ENCODE measurements around the gene ARL4C. TPM values are rescaled to one million over a fixed set of nuclear protein-coding genes. Genes with fewer than 3 reads are reported as not detected.

The ARL4C gene
- total RNA-seq, 1 donor from 2014 or later: 18.8 TPM

DNA sequence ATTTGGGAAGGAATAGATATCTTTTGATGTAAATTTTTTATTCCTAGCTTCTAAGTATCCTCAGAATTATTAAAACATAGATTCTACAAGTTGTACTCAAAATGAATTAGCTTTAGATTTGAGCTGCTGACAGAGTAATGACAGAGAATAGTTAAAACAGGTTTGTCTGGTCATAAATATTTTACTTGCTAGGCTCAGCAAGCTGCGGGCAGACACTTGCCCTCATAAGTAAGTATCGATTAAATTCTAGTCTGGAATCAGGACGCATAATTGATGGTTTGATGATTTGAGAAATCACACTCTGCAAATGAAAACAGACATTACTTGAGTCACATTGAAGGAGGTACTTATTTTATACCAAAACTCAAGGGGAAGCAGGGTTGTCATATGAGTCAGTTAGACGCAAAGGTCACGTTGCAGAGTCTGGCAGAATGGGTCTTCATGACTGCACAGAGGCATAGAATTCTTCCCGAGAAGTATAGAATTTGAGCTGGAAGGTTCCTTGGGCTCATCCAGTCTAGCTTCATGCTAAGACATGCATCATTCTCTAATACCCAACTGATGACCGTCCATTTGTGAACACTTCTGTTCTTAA, 27.5 kb downstream of the ARL4C start:
- no peaks in the 10 kb centered on the region for H3K27me3 ChIP-seq
- no peaks in the 10 kb centered on the region for H3K9me3 ChIP-seq
- H3K36me3 ChIP-seq: no peaks in the 10 kb centered on the region
- no peak for DNase-seq (ENCODE audit: low spot score in 2 of 2)
- TF ChIP-seq, protein P1, sequence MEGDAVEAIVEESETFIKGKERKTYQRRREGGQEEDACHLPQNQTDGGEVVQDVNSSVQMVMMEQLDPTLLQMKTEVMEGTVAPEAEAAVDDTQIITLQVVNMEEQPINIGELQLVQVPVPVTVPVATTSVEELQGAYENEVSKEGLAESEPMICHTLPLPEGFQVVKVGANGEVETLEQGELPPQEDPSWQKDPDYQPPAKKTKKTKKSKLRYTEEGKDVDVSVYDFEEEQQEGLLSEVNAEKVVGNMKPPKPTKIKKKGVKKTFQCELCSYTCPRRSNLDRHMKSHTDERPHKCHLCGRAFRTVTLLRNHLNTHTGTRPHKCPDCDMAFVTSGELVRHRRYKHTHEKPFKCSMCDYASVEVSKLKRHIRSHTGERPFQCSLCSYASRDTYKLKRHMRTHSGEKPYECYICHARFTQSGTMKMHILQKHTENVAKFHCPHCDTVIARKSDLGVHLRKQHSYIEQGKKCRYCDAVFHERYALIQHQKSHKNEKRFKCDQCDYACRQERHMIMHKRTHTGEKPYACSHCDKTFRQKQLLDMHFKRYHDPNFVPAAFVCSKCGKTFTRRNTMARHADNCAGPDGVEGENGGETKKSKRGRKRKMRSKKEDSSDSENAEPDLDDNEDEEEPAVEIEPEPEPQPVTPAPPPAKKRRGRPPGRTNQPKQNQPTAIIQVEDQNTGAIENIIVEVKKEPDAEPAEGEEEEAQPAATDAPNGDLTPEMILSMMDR (IDR thresholded peaks at IDR 0.05): no peak
- H3K4me3 ChIP-seq: no peak overlapping the region
- no peak overlapping the region for H3K27ac ChIP-seq
- intact Hi-C loops (cut with DNase I): no loop called here
- no peaks in the 10 kb centered on the region for H3K4me1 ChIP-seq

DNA sequence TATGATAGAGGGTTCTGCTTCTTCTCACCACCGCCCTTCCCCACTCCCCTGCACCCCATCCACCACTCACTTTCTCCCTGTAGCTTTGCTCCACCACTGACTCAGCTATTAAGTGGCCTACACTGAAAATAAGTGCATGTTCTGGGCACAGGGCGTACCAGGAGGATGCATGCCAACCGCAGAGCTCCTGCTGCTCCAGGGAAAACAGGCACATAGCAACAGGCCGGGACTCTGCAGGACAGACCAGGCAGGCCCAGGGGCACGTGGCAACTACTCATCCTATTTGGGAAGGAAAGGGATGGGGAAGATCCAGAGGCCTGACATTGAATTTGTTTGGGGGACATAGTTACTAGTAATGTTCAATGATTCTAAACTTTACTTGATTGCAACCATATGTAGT, 28.4 kb downstream of the ARL4C start:
- TF ChIP-seq, protein P1 (IDR thresholded peaks at IDR 0.05): no peak

DNA sequence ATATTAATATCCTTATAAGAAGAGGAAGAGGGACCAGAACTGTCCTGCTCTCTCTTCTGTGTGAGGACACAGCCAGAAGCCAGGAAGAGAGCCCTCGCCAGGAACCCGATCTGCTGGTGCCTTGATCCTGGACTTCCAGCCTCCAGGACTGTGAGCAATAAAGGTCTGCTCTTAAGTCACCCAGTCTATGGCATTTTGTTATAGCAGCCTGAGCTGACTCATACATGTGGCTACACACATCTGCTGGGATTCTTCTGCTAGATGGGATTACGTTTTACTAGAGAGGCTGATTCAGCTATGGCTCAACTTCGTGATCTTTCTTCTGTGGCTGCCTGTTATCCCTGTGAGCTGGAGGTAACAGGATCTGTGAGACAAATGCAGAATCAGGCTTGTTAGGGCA, 29.6 kb downstream of the ARL4C start:
- Histone ChIP-seq H3K27ac (no peak overlapping the region), H3K27me3 (no peaks in the 10 kb centered on the region), H3K36me3 (no peaks in the 10 kb centered on the region), H3K4me1 (no peaks in the 10 kb centered on the region), H3K9me3 (no peaks in the 10 kb centered on the region), H3K4me3 (no peak overlapping the region)
- no peak for DNase-seq (ENCODE audit: low spot score in 2 of 2)
- intact Hi-C loops (cut with DNase I): no loop called here
- TF ChIP-seq, protein P1 (IDR thresholded peaks at IDR 0.05): no peak

More for the DNA sequence above, 28.4 kb downstream of the ARL4C start:
- no peaks in the 10 kb centered on the region for H3K36me3 ChIP-seq
- intact Hi-C loops (cut with DNase I): no loop called here
- H3K9me3 ChIP-seq: no peaks in the 10 kb centered on the region
- H3K4me3 ChIP-seq: no peak overlapping the region
- no peak for DNase-seq (ENCODE audit: low spot score in 2 of 2)
- no peaks in the 10 kb centered on the region for H3K4me1 ChIP-seq
- no peaks in the 10 kb centered on the region for H3K27me3 ChIP-seq
- no peak overlapping the region for H3K27ac ChIP-seq

DNA sequence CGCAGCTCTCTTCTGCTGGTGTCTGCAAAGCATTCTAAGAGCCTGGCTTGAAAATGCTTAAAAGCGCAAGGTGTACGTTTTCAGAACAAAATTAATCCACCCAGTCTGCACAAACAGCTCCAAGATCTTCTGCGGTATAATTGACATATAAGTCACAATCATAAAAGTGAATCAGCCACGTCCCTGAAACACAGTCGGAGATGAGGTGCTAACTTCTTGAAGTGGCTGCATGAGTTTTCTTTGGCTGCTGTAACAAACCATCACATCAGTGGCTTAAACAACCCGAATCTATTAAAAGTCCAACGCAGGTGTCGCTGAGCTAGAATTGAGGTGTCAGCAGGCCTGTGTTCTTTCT, 32.6 kb downstream of the ARL4C start:
- H3K27ac ChIP-seq: no peak overlapping the region
- no peaks in the 10 kb centered on the region for H3K36me3 ChIP-seq
- intact Hi-C loops (cut with DNase I): no loop called here
- no peaks in the 10 kb centered on the region for H3K27me3 ChIP-seq
- no peaks in the 10 kb centered on the region for H3K9me3 ChIP-seq
- TF ChIP-seq, protein P1 (IDR thresholded peaks at IDR 0.05): no peak
- no peak overlapping the region for H3K4me3 ChIP-seq
- no peaks in the 10 kb centered on the region for H3K4me1 ChIP-seq
- no peak for DNase-seq (ENCODE audit: low spot score in 2 of 2)

DNA sequence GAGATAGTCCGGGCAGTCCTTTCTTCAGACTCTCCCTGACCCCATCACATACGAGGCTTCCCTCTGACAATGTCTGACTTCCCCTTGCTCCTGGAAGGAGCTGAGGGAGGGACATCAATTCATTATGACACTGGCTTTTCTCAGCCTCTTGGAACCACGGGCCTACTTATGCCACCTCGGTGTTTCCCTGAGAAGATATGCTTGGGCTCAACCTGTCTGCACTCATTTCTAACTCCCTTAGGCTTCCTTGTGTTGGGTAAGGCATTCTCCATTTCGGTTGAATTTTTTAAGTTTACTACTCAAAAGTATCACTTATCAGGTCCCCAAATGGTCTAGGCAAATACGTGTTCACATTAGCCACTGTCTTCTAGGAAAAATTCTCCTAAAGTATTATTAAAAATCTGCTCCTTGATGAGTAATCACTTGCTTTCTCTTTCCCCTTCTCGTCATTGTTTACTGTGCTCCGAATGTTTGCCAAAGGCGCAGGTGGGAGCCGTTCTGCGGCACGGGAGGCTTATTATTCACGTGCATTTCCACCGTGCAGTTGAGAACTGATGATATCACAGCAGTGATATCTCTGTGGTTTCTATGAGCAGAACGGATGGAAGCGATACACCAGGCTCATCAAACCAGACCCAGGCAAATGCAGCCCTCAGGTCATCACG, 33.1 kb downstream of the ARL4C start:
- no peak overlapping the region for H3K4me3 ChIP-seq
- no peak overlapping the region for H3K27ac ChIP-seq
- no peaks in the 10 kb centered on the region for H3K27me3 ChIP-seq
- H3K36me3 ChIP-seq: no peaks in the 10 kb centered on the region
- intact Hi-C loops (cut with DNase I): no loop called here
- H3K9me3 ChIP-seq: no peaks in the 10 kb centered on the region
- TF ChIP-seq, protein P1 (IDR thresholded peaks at IDR 0.05): no peak
- no peaks in the 10 kb centered on the region for H3K4me1 ChIP-seq
- DNase-seq (ENCODE audit: low spot score in 2 of 2): no peak
